GM12878 (cell line): ENCODE measurements around the gene TPPP. TPM values are rescaled to one million over a fixed set of nuclear protein-coding genes. Genes with fewer than 3 reads are reported as not detected.

Source experiments
- ATAC-seq: fragments of 200-7000 bp; cut with Tn5 transposase; 3 replicates; pipeline ENCODE4 v1.9.1; 2020; ENCODE audit warnings: mild to moderate bottlenecking, moderate library complexity
- BruUV-seq: library from RNA; stranded (reverse); fragments of 400-500 nt; replicated peaks from 2 replicates; lab custom pipeline; 2021; lab: Mats Ljungman, UMichigan
- CTCF ChIA-PET: fragments of 300-600 bp; sonication (Branson Sonifier 250); formaldehyde crosslinking; extraction: SDS; loops from one replicate; lab custom pipeline; 2021; ENCODE audit warnings: inconsistent platforms; lab: Yijun Ruan, JAX
- POLR2A ChIA-PET: fragments of 350-600 bp; formaldehyde crosslinking; extraction: SDS; loops from one replicate; lab custom pipeline; 2021; ENCODE audit warnings: inconsistent platforms; lab: Charles Lee
- RAD21 ChIA-PET: fragments of 300-600 bp; sonication (Branson Sonifier 250); formaldehyde crosslinking; loops from one replicate; lab custom pipeline; 2023; ENCODE audit warnings: antibody characterized with exemption; ENCODE audit not compliant: unreplicated experiment; lab: Charles Lee
- SMC1A ChIA-PET: fragments of 300-600 bp; sonication (Branson Sonifier 250); formaldehyde crosslinking; loops from one replicate; lab custom pipeline; 2023; ENCODE audit not compliant: unreplicated experiment, uncharacterized antibody; lab: Charles Lee
- DNase-seq: peaks from one replicate; pipeline ENCODE4 v3.0.0-alpha.2; 2011; ENCODE audit warnings: low read depth, low spot score
- FAIRE-seq: peaks from 3 replicates; lab custom pipeline; 2011; peaks lifted over from hg19 to GRCh38; lab: Jason Lieb, UNC
- H2AFZ ChIP-seq: 2 replicates; pipeline ENCODE4 v1.6.0; 2011; ENCODE audit warnings: low read depth, low read length, control low read depth; ENCODE audit not compliant: control insufficient read depth
- H3K27ac ChIP-seq: 2 replicates; pipeline ENCODE4 v1.5.1; 2011; ENCODE audit warnings: control low read depth; ENCODE audit not compliant: control insufficient read depth, insufficient read depth
- H3K27me3 ChIP-seq, 2 experiments: replicated peaks in 1 of 2; 2 replicates each; pipeline versions ENCODE4 v1.6.0 to v1.6.1; 2011; ENCODE audit warnings: low read length in 1 of 2; ENCODE audit not compliant: control insufficient read depth in 2 of 2, insufficient read depth in 2 of 2
- H3K36me3 ChIP-seq, 2 experiments: 2 replicates each; pipeline ENCODE4 v1.5.1; 2011; ENCODE audit warnings: low read length in 1 of 2; ENCODE audit not compliant: control insufficient read depth in 2 of 2, insufficient read depth in 2 of 2
- H3K4me1 ChIP-seq: 2 replicates; pipeline ENCODE4 v1.6.1; 2011; ENCODE audit warnings: mild to moderate bottlenecking, low read length, moderate library complexity, mixed read lengths; ENCODE audit not compliant: control insufficient read depth, insufficient read depth
- H3K4me2 ChIP-seq: 2 replicates; pipeline ENCODE4 v1.6.0; 2011; ENCODE audit warnings: control low read depth; ENCODE audit not compliant: control insufficient read depth, insufficient read depth
- H3K4me3 ChIP-seq: fragments of 200-600 bp; sonication (generic); 2 replicates; pipeline ENCODE4 v1.5.1; 2016
- H3K79me2 ChIP-seq: 2 replicates; pipeline ENCODE4 v1.6.0; 2011; ENCODE audit warnings: low read length; ENCODE audit not compliant: control insufficient read depth, insufficient read depth
- H3K9ac ChIP-seq: 2 replicates; pipeline ENCODE4 v1.8.0; 2011; ENCODE audit warnings: low read length, control low read depth, mixed read lengths; ENCODE audit not compliant: control insufficient read depth, insufficient read depth
- H3K9me3 ChIP-seq: replicated peaks from 3 replicates; pipeline ENCODE4 v1.5.1; 2011; ENCODE audit warnings: mild to moderate bottlenecking, low read length; ENCODE audit not compliant: control insufficient read depth, insufficient read depth
- H4K20me1 ChIP-seq: 2 replicates; pipeline ENCODE4 v1.6.0; 2011; ENCODE audit not compliant: control insufficient read depth, insufficient read depth
- CREB1 ChIP-seq: IDR thresholded peaks from 2 replicates; pipeline ENCODE4 v1.6.1; 2012; ENCODE audit warnings: low read depth, mild to moderate bottlenecking, inconsistent platforms
- IKZF1 ChIP-seq: fragments of 450-650 bp; conservative IDR thresholded peaks from 2 replicates; pipeline ENCODE4 v1.6.1; 2017; ENCODE audit warnings: antibody characterized with exemption, mild to moderate bottlenecking
- POLR2A ChIP-seq: IDR thresholded peaks from 2 replicates; pipeline ENCODE4 v1.6.1; 2011; ENCODE audit warnings: low read depth, mild to moderate bottlenecking, low read length
- ZNF384 ChIP-seq: IDR thresholded peaks from 2 replicates; pipeline ENCODE4 v1.6.1; 2012; ENCODE audit warnings: low read depth, mild to moderate bottlenecking, low read length, improper control_type of control experiment, borderline replicate concordance
- ZZZ3 ChIP-seq: IDR thresholded peaks from 2 replicates; pipeline ENCODE4 v1.6.1; 2011; ENCODE audit warnings: low read depth; ENCODE audit not compliant: control insufficient read depth, insufficient read length
- WGBS: methylation state at CpG from one replicate; pipeline ENCODE4 v1.1.6; 2016; ENCODE audit warnings: low lambda C conversion rate; ENCODE audit not compliant: insufficient replicate concordance, insufficient coverage; ENCODE audit errors: missing lambda C conversion rate; 5-methylcytosine and 5-hydroxymethylcytosine counted together
- in situ Hi-C: fragments of 300-500 bp; cut with MboI; formaldehyde crosslinking; loops from 9 replicates; pipeline ENCODE4 v1.14.3; 2018; ENCODE audit warnings: mixed read lengths
- intact Hi-C: fragments of 100-400 bp; cut with micrococcal nuclease; formaldehyde crosslinking; loops from one replicate; pipeline ENCODE4 v1.14.2; 2022; ENCODE audit not compliant: unreplicated experiment
- polyA plus RNA-seq, 11 experiments: library from polyadenylated mRNA; depleted of rRNA in 4 of 11; unstranded in 6 of 11; stranded (reverse) in 5 of 11; fragments of >200 nt; fragmentation: Nextera tagmentation in 4 of 11; fragmentation: Illumina TruSeq in 1 of 11; extraction: Ambion mirVana in 4 of 11; extraction: Trizol in 1 of 11; gene quantifications; 1 replicate in 1 of 11; 2 replicates in 10 of 11; pipeline versions ENCODE4 v1.2.1 to v1.2.3, GENCODE V29; 2011 to 2016; ENCODE audit warnings: inconsistent platforms in 2 of 11, missing spikeins in 2 of 11, low read depth in 1 of 11
- total RNA-seq, 4 experiments: library from RNA; depleted of rRNA in 3 of 4; stranded (reverse); fragments of >200 nt in 3 of 4; fragmentation: Illumina TruSeq in 1 of 4; extraction: Trizol in 1 of 4; gene quantifications; 2 replicates each; pipeline versions ENCODE4 v1.2.1 to v1.2.3, GENCODE V29; 2013 to 2021
- TF ChIP-seq, protein P1 (sequence below): fragments of 450-650 bp; formaldehyde crosslinking; IDR thresholded peaks from 2 replicates; pipeline ENCODE4 v1.4.0; 2020; ENCODE audit warnings: mild to moderate bottlenecking, moderate library complexity
- TF ChIP-seq, protein P2 (sequence below): fragments of 450-650 bp; IDR thresholded peaks from 2 replicates; pipeline ENCODE4 v1.6.1; 2016; ENCODE audit warnings: mild to moderate bottlenecking
- TF ChIP-seq, protein P3 (sequence below): IDR thresholded peaks from 2 replicates; pipeline ENCODE4 v1.6.1; 2011; ENCODE audit warnings: low read depth, mild to moderate bottlenecking, low read length, moderate library complexity, borderline replicate concordance; ENCODE audit errors: extremely low read depth
- TF ChIP-seq, protein P4 (sequence below): fragments of 450-650 bp; IDR thresholded peaks from 2 replicates; pipeline ENCODE4 v1.6.1; 2014; ENCODE audit warnings: mild to moderate bottlenecking

Gene TPPP
- total and polyA plus RNA-seq, 10 of the 15 experiments (the other 5 are each of a cell fraction or from before 2014, with no cell fraction given) = under 0.01 to 0.24 (median 0.04) TPM; not detected in 4

DNA sequence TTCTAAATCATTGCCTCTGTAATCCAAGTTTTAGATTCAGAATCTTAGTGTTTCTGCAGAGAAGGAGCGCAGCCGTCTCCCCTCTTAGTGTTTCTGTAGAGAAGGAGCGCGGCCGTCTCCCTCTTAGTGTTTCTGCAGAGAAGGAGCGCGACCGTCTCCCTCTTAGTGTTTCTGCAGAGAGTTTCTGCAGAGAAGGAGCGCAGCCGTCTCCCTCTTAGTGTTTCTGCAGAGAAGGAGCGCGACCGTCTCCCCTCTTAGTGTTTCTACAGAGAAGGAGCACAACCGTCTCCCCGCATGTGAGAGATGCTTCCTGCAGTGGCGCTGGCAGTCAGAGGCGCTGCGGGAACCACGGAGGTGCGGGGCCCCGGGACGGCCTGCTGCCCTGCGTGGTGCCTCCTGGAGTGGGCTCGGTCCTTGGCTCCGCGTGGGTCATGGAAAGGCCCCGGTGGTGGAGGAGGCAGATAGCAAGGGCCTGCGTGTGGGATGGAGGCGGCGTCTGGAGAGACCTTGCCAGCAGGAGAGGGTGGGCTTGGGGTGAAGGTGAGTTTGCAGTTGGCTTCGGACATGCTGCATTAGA, 70.1 kb downstream of the TPPP start:
- no peak for ATAC-seq
- Histone ChIP-seq H3K27ac (no peak overlapping the region), H3K27me3 (no peaks in the 10 kb centered on the region), H3K4me1 (no peaks in the 10 kb centered on the region), H3K79me2 (no peaks in the 10 kb centered on the region), H3K36me3 (peaks cover 9 to 25% of the 10 kb centered on the region in 2 experiments), H3K4me3 (no peak overlapping the region), H2AFZ (no peak overlapping the region), H3K9ac (no peak overlapping the region), H3K9me3 (no peaks in the 10 kb centered on the region), H3K4me2 (no peak overlapping the region), H4K20me1 (no peaks in the 10 kb centered on the region)
- in situ Hi-C loops (no loop called here), intact Hi-C loops (no loop called here)
- ChIA-PET CTCF (no interaction called here), POLR2A (no interaction called here), SMC1A (no interaction called here), RAD21 (no interaction called here)
- FAIRE-seq = no peak
- WGBS = 95% methylated on average over 21 of the region's 31 CpGs
- DNase-seq = no peak
- no peak for TF ChIP-seq IKZF1
- no peak for TF ChIP-seq CREB1
- no peak for TF ChIP-seq POLR2A
- BruUV-seq = no TSS peak

DNA sequence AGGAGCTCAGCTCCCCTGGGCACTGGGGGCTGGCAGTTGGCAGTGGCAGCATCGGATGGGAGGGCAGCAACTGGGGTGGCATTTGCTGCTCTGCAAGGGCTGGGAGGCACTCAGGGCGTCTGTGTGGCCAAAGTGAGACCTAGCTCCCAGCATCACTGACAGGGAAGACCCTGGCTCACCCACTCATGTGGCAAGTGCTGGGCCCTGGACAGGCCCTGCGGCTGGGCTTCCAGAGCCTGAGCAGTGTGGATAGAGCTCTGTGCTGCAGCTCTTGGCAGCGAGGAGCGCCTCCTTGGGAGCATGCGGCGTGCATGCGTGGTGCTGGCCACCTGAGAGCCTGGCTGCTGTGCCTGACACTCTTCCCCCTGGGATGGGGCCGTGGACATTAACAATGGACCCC, 70.8 kb downstream of the TPPP start:
- H3K36me3 ChIP-seq = peaks cover 9 to 25% of the 10 kb centered on the region in 2 experiments
- H2AFZ ChIP-seq = no peak overlapping the region
- RAD21 ChIA-PET = no interaction called here
- TF ChIP-seq, protein P1, sequence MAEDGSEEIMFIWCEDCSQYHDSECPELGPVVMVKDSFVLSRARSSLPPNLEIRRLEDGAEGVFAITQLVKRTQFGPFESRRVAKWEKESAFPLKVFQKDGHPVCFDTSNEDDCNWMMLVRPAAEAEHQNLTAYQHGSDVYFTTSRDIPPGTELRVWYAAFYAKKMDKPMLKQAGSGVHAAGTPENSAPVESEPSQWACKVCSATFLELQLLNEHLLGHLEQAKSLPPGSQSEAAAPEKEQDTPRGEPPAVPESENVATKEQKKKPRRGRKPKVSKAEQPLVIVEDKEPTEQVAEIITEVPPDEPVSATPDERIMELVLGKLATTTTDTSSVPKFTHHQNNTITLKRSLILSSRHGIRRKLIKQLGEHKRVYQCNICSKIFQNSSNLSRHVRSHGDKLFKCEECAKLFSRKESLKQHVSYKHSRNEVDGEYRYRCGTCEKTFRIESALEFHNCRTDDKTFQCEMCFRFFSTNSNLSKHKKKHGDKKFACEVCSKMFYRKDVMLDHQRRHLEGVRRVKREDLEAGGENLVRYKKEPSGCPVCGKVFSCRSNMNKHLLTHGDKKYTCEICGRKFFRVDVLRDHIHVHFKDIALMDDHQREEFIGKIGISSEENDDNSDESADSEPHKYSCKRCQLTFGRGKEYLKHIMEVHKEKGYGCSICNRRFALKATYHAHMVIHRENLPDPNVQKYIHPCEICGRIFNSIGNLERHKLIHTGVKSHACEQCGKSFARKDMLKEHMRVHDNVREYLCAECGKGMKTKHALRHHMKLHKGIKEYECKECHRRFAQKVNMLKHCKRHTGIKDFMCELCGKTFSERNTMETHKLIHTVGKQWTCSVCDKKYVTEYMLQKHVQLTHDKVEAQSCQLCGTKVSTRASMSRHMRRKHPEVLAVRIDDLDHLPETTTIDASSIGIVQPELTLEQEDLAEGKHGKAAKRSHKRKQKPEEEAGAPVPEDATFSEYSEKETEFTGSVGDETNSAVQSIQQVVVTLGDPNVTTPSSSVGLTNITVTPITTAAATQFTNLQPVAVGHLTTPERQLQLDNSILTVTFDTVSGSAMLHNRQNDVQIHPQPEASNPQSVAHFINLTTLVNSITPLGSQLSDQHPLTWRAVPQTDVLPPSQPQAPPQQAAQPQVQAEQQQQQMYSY (CRISPR knock-in tag) = no peak
- TF ChIP-seq, protein P2, sequence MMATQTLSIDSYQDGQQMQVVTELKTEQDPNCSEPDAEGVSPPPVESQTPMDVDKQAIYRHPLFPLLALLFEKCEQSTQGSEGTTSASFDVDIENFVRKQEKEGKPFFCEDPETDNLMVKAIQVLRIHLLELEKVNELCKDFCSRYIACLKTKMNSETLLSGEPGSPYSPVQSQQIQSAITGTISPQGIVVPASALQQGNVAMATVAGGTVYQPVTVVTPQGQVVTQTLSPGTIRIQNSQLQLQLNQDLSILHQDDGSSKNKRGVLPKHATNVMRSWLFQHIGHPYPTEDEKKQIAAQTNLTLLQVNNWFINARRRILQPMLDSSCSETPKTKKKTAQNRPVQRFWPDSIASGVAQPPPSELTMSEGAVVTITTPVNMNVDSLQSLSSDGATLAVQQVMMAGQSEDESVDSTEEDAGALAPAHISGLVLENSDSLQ = no peak
- TF ChIP-seq ZZZ3 = no peak
- TF ChIP-seq ZNF384 = no peak
- TF ChIP-seq, protein P3, sequence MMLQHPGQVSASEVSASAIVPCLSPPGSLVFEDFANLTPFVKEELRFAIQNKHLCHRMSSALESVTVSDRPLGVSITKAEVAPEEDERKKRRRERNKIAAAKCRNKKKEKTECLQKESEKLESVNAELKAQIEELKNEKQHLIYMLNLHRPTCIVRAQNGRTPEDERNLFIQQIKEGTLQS = no peak
- TF ChIP-seq, protein P4, sequence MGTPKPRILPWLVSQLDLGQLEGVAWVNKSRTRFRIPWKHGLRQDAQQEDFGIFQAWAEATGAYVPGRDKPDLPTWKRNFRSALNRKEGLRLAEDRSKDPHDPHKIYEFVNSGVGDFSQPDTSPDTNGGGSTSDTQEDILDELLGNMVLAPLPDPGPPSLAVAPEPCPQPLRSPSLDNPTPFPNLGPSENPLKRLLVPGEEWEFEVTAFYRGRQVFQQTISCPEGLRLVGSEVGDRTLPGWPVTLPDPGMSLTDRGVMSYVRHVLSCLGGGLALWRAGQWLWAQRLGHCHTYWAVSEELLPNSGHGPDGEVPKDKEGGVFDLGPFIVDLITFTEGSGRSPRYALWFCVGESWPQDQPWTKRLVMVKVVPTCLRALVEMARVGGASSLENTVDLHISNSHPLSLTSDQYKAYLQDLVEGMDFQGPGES = no peak
- POLR2A ChIA-PET = no interaction called here
- ATAC-seq (no peak), FAIRE-seq (no peak), DNase-seq (no peak)
- H3K4me1 ChIP-seq = no peaks in the 10 kb centered on the region
- H3K27me3 ChIP-seq = no peaks in the 10 kb centered on the region
- no peak overlapping the region for H3K9ac ChIP-seq
- H3K4me3 ChIP-seq = no peak overlapping the region
- SMC1A ChIA-PET = no interaction called here
- CTCF ChIA-PET = no interaction called here
- intact Hi-C loops (no loop called here), in situ Hi-C loops (no loop called here)
- H3K9me3 ChIP-seq = no peaks in the 10 kb centered on the region
- H3K27ac ChIP-seq = no peak overlapping the region
- no peaks in the 10 kb centered on the region for H4K20me1 ChIP-seq
- no peaks in the 10 kb centered on the region for H3K79me2 ChIP-seq
- no TSS peak for BruUV-seq
- no peak overlapping the region for H3K4me2 ChIP-seq
- 86% methylated on average over 9 of the region's 9 CpGs for WGBS
